AML-193 (cell line): Measurements from ENCODE around the gene NAT10.

Experiments
- DNase-seq, 2 experiments: peaks; one replicate each; lab custom pipeline; 2025; lab: John Stamatoyannopoulos, UW

The NAT10 gene

DNA sequence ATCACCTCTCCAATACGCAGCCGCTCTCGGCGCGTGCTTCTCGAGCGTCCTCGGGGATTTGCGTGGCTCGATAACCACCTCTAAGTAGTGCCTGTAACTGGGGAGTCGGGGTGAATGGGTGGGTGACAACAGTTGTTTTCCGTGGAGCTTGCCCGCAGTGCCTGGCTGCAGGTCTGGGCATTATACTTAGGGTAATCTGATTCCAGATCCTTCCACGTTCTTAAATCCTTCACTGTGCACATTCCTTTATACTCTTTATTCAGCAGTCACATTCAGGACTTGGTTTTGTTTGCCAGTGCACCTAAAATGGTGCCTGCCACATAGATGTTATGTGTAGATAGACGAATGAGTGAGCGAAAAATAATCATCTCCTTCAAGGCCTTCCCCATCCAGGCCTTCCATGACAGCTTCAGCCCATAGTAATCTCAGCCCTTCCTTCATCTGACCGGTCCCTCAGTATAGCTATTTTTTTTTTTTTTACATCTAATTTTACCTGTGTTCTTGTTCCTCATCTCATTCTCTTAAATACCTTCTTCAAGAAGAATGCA, 602 bp downstream of the NAT10 start:
- DNase-seq = peak in 1 of 2 experiments; percentile 22

DNA sequence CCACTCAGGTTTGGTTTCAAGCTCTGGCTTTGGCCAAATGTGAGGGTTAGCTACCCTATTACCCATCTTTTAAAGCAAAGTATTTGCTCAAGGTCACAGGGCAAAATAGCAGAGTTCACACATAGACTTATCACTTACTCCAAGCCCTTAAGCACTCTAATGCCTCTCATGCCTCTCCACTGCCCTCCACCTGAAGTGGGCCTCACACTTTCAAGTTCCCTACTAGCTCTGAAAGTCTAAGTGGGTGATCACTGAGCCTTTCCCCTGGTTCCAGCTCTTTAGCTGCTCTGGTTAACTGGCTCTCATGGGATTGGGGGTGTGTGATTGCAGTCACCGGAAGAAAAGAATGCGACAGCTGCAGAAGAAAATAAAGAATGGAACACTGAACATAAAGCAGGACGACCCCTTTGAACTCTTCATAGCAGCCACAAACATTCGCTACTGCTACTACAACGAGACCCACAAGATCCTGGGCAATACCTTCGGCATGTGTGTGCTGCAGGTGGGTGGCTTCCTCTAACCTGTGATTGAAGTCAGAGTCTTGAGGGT, 6.4 kb downstream of the NAT10 start:
- DNase-seq = no peak

DNA sequence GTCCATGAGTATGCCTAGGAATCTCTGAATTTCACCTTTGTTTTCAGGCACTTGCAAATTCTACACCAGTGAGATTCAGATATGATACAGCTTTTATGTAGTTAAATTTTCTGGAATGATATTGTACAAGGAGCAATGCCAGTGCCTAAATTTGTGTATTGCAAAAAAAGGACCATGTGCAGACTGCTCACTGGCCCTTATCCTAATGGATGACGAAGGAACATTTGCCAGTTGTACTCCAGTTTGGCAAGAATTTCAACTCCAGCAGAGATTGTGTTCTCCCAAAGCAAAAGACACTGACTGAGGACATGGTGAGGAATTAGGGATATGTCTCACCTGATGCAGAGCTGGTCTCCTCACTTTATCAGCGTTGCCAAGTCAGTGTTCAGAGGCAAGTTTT, 8.6 kb downstream of the NAT10 start:
- no peak for DNase-seq

DNA sequence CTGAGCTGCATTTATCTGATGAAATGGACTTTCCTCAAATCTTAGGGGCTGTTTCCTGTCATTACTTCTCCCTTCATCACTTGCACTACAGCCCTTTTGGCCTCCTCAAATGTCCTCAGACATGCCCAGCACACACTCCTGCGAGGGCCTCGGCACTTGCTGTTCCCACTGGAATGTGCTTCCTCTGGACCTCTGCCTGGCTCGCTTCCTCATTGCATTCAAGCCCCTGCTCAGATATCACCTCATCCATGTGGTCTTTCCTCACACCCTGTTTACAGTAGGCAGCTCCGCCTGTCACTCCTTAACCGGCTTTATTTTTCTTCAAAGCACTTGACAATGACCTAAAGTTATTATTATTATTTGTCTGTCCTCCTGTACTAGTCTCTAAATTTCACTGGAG, 9.0 kb downstream of the NAT10 start:
- DNase-seq = no peak

DNA sequence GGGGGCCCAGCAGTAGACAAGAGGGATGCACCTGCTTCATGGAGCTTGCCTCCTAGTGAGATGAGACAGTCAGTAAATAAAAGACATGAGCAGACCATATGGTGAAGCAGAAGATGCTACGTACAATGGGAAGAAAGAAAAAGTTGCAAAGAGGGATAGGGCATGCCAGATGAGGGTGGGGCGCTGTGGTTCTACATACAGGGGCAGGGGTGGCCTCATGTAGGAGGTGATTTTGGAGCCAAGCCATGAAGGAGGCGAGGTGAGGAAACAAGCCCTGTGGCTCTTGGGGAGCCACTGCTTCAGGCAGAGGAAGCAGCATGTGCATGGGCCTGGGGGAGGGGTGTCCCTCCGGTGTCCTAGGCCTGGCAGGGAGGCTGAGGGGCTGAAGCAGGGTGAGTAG, 15.2 kb downstream of the NAT10 start:
- DNase-seq = no peak

DNA sequence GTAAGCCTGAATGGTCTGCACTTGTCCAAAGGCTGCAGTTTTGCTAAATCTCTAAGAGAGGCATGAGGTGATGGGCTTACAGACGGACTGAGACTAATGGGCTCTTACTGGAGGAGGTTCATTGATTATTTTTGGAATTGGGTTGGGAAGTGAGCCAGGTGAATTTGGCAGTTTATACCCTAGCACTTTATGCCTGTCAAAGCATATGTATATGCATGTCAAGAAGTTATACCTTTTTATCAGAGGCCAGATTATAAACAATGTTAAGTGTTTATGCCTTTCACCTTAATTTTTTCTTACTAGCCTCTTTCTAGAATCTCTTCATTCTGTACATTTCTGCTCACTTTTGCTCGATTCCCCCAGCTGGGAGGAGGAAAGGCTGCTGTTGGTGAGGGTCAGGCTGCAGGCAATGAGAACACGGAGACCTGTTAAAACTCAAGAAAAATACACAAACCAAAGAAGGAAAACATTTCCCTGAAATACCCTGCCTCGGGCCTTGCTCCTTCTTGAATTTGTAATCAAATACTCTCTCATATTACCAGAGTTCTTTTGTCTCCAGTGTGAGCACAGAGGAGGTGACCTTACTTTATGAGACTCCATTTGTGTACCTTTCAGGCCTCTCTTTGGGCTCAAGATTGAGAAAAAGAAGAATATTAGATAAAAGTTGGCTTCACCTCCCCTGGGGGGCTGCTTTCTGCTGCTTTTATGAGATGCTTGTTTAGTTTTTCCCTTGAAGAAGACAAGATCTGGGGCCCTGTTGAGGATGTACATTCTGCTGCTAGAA, 19.6 kb downstream of the NAT10 start:
- no peak for DNase-seq

DNA sequence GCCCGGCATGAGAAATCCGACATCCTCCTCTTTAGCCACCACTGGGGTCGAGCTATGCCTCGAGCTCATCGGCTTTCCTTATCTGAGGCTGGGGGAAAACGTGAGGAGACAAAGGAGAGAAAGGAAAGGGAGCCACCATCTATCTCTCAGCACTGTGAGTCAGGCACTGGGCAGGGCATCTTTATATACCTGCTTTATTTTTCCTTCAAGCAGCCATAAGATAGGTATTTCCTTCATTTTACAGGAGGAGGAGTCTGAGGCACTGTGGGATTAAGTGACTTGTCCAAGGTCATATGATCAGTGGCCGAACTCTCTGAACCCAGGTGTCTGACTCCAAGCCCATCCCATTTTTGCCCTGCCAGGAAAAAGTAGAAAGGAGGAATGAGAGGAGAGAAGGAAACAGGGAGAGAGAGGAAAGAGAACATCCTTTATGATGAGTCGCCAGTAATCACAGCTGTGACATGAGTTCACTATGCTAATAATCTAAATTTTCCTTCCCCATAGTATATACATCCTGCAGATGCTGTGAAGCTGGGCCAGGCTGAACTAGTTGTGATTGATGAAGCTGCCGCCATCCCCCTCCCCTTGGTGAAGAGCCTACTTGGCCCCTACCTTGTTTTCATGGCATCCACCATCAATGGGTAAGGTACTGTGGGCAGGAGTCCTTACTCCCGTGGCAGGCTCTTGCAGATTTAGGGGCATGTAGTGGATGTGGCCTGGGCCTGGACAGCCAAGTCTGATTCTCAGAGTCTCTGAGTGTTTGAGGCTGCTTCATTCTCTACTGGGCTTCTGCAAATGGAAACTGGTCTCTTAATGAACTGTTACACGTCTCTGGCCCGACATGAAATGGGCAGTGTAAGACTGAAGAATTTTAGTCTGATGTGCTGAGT, 21.8 kb downstream of the NAT10 start:
- no peak for DNase-seq

DNA sequence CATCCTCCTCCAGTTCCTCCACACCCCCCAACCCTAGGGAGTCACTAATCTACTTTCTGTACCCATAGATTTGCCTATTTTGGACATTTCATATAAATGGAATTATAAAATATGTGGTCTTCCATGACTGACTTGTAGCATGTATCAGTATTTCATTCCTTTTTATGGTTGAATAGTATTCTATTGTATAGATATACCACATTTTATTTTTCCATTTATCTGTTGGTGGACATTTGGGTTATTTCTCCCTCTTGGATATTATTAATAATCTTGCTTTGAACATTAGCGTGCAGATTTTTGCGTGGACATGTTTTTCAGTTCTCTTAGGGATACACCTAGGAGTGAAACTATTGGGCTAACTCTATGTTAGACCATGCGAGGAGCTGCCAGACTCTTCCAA, 23.4 kb downstream of the NAT10 start:
- no peak for DNase-seq

GRCh38 chr11:34132261-34132965, 27.0 kb downstream of the NAT10 start:
- no peak for DNase-seq

- DNase-seq = no peak
These were observed 29.3 kb downstream of the NAT10 start for GRCh38 chr11:34134765-34135164.

- DNase-seq = no peak
These were observed 30.0 kb downstream of the NAT10 start for GRCh38 chr11:34135439-34135838.

DNA sequence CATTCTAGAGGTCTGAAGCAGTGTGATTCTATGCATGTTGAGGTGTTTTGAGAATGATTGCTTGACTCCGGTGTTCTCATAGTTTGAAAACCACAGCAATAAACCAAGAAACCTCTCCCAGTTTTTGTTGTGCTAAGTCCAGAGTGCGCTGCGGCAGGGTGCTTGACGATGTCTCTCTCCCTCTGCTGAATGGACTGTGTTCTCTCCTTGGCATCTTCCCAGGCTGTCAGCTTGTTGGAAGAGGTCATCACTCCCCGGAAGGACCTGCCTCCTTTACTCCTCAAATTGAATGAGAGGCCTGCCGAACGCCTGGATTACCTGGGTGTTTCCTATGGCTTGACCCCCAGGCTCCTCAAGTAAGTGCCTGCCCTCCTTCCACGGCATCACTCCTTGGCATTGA, 31.0 kb downstream of the NAT10 start:
- no peak for DNase-seq

- DNase-seq = no peak
These were observed 33.9 kb downstream of the NAT10 start for GRCh38 chr11:34139346-34139745.

DNA sequence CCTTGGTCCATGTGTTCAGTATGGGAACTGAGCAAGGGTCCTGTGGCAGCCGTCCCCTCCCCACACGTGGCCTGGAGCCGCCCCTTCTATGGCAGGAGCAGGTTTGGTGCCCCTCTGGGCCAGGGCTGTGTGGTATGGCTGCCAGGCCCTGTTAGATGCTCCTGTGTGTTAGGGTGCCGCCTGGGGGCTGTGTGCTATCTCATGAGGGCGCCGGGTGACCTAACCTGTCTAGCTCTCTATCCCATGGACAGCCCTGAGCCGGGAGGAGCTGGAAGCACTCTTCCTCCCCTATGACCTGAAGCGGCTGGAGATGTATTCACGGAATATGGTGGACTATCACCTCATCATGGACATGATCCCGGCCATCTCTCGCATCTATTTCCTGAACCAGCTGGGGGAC, 34.7 kb downstream of the NAT10 start:
- DNase-seq = no peak

DNA sequence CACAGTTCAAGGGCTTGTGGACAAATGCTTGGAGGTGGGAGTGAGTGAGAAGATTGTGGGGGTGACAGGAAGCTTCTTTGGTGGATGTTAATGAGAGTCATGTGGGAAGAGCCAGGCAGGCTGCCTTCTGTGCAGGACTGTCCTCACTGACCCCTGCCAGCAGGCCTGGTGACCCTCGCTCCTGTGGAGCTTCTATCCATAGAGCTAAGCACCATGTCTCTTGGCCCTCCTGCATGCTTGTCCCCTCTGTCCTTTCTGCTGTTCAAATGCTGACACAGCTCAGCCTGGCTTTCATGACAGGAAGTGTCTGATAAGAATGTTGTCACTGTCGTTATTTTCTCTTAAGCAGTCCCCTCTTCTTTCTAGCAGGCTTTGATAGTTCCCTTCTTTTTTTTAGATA, 37.6 kb downstream of the NAT10 start:
- no peak for DNase-seq

DNA sequence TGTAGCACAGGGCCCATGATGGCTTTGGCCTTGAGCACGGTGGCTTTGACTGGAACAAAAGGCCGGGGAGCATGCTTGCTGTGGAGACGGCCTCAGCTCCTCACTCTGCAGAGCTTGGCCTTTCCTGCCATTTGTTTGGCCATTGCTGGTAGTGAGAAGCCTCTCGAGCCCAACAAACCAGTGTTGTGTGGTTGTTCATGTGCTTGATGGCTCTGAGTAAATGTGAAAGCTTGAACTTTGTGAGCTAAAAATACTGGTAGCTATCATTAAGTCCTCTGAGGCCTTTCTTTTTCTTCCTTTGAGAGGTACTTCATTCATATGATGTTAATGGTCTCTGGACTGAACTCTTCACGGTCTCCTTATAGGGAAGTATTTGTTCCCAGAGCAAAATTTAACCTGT, 39.6 kb downstream of the NAT10 start:
- no peak for DNase-seq

DNA sequence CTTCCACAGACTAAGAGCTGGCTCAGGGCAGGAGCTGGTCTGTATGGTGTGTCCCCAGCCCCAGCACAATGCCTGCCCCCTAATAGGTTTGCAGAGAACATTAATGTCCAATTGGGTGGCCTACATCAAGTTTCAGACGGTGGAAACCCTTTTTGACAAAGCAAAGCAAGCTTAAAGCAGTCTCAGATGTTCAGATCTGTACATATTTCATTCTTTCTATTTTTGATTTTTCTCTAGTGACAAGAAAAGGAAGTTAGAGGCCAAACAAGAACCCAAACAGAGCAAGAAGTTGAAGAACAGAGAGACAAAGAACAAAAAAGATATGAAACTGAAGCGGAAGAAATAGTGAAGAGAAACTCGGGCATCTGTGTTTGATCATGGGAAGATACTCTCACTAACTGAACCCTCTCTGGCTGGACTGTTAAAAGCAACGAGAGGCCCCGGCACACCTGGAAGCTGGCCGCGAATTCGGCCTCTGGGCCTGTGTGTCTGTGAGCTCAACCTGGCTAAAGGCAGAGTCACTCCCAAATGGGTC, 40.5 kb downstream of the NAT10 start:
- no peak for DNase-seq

- DNase-seq = no peak
These were observed 41.0 kb downstream of the NAT10 start for GRCh38 chr11:34146411-34146810.

DNA sequence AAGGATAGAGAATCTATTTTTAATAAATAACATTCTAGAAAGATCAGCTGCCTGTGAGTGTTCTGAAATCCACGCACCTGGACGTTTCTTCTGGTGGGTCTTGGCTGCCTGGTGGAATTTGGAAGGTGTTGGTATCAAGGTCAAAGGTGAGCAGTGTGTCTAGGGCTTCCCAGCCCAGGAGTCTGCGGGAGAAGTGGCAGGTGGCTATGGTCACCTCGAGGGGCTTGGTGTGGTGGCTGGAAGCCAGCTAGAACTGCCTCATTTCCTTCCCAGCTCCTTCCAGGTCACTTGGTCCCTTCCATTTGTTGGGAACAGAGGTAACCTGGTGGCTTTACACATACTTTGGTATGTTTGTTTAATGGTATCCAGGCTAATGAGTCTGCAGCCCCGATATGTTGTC, 41.4 kb downstream of the NAT10 start:
- DNase-seq = no peak

- DNase-seq = no peak
These were observed 42.2 kb downstream of the NAT10 start for GRCh38 chr11:34147581-34147980.

DNA sequence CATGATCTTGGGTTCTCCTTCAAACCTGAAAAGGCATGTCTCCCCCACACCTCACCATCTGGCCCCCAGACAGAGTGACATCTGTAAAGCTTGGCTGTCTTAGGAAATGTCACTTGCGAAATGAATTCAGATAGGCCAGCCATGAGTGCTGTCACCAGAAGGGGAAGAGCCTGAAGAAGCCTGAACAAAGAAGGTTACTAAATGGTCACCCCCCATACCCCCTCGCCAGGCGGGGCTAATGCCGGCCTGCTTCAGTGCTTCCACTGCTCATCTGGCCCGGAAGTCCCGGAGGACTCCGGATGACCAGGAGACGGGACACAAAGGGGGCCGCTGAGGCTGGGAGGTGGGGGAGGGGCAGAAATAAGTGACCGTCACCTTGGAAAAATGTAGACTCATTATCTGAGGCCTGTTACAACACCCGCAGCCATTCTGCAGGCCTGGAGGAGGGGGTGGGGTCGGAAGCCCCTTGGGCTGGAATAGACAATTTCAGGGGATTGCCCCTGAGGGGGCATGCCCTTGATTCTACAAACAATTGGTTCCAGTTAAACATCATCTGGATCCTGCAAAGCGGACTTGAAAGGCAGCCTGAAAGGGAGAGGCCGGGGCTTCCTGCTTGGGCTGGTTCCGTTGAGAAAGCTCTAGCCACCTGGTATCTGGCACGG, 43.2 kb downstream of the NAT10 start:
- DNase-seq = peak; percentile 67 to 69
